Right lobe of liver (tissue), 4 donors: ENCODE measurements around the gene PRLHR.

ENCODE experiments used
- POLR2A ChIP-seq: fragments of 450-650 bp; IDR thresholded peaks from one replicate; pipeline ENCODE4 v1.6.1; 2017; ENCODE audit warnings: antibody characterized with exemption, mild to moderate bottlenecking
- TF ChIP-seq, protein P1 (sequence below), 4 donors: fragments of 200-600 bp in 3 of 4; fragments of 450-650 bp in 1 of 4; IDR thresholded peaks; one replicate each; pipeline versions ENCODE4 v1.5.1 to v1.8.0; 2016 to 2022; ENCODE audit warnings: antibody characterized with exemption in 4 of 4, mild to moderate bottlenecking in 2 of 4
- donor health status: DM: no; HTN: no; CAD: no.
- donor health status: DM: no; HTN: no; CAD: no.
- donor health status: DM: no; HTN: yes; CAD: no.

DNA sequence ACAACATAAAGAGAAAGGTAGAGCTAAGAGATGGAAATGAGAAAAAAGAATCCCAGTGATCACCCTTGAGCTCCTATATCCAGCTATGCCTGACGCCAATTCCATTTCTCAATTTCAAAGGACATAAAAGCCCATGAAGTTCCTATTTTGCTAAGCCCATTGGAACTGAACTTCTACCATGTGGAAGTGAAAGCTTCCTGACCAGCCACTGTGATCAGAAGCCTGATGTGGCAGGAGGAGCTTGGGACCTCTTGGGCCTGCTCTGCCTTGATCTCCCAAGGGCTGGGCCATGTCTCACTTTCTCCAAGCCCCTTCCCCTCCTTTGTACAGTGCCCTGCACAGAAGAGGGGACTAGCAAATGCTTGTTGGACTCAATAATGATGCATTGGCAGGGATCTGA, 52.7 kb downstream of the PRLHR start:
- no peak for TF ChIP-seq POLR2A
- TF ChIP-seq, protein P1, sequence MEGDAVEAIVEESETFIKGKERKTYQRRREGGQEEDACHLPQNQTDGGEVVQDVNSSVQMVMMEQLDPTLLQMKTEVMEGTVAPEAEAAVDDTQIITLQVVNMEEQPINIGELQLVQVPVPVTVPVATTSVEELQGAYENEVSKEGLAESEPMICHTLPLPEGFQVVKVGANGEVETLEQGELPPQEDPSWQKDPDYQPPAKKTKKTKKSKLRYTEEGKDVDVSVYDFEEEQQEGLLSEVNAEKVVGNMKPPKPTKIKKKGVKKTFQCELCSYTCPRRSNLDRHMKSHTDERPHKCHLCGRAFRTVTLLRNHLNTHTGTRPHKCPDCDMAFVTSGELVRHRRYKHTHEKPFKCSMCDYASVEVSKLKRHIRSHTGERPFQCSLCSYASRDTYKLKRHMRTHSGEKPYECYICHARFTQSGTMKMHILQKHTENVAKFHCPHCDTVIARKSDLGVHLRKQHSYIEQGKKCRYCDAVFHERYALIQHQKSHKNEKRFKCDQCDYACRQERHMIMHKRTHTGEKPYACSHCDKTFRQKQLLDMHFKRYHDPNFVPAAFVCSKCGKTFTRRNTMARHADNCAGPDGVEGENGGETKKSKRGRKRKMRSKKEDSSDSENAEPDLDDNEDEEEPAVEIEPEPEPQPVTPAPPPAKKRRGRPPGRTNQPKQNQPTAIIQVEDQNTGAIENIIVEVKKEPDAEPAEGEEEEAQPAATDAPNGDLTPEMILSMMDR (IDR thresholded peaks at IDR 0.05), result no peak
